Common myeloid progenitor, CD34-positive (primary cell): ENCODE measurements around the gene EIF4EBP3.
A peak's percentile ranks its signal among the peaks of the same experiment; 100 is the strongest.
"Not testable (repeated sequence)": the region's sequence is repeated elsewhere in the genome, so short reads cannot be mapped to it uniquely, and the experiment has no call there.

ENCODE experiments used
- CTCF ChIA-PET: fragments of 350-600 bp; sonication (Branson Sonifier 250); formaldehyde crosslinking; loops from one replicate; lab custom pipeline; 2021; ENCODE audit warnings: antibody characterized with exemption; lab: Charles Lee
- POLR2A ChIA-PET: fragments of 350-600 bp; sonication (Branson Sonifier 250); formaldehyde crosslinking; loops from one replicate; lab custom pipeline; 2021; ENCODE audit warnings: antibody characterized with exemption; lab: Charles Lee
- DNase-seq, 3 donors: peaks; one replicate each; pipeline versions ENCODE4 v3.0.0 to v3.0.0-alpha.2; 2013
- H3K27ac ChIP-seq, 2 experiments: 1 replicate in 1 of 2; 2 replicates in 1 of 2; pipeline ENCODE4 v1.7.0; 2013; ENCODE audit warnings: inconsistent platforms in 2 of 2, low read length in 2 of 2, mild to moderate bottlenecking in 2 of 2, low read depth in 1 of 2, moderate library complexity in 1 of 2; ENCODE audit not compliant: severe bottlenecking in 2 of 2, insufficient read depth in 1 of 2, poor library complexity in 1 of 2
- H3K27me3 ChIP-seq, 5 experiments: replicated peaks in 2 of 5; 1 replicate in 3 of 5; 2 replicates in 2 of 5; pipeline versions ENCODE4 v1.6.1 to v1.7.0; 2013; ENCODE audit warnings: low read length in 4 of 5, mild to moderate bottlenecking in 2 of 5, moderate library complexity in 2 of 5, inconsistent platforms in 1 of 5; ENCODE audit not compliant: insufficient read depth in 5 of 5, control insufficient read depth in 4 of 5
- H3K36me3 ChIP-seq, 4 experiments: 1 replicate in 2 of 4; 2 replicates in 2 of 4; pipeline versions ENCODE4 v1.6.1 to v1.7.0; 2013; ENCODE audit warnings: low read length in 3 of 4, control low read depth in 1 of 4, mild to moderate bottlenecking in 1 of 4; ENCODE audit not compliant: control insufficient read depth in 4 of 4, insufficient read depth in 4 of 4
- H3K4me1 ChIP-seq, 4 experiments: 1 replicate in 3 of 4; 2 replicates in 1 of 4; pipeline versions ENCODE4 v1.6.1 to v1.7.1; 2013; ENCODE audit warnings: low read length in 3 of 4, mild to moderate bottlenecking in 3 of 4, control low read depth in 1 of 4, inconsistent platforms in 1 of 4, moderate library complexity in 1 of 4; ENCODE audit not compliant: control insufficient read depth in 4 of 4, insufficient read depth in 4 of 4; ENCODE audit errors: control extremely low read depth in 1 of 4
- H3K4me3 ChIP-seq, 7 experiments: 1 replicate in 4 of 7; 2 replicates in 3 of 7; pipeline versions ENCODE4 v1.5.1 to v1.7.0; 2013; ENCODE audit warnings: mild to moderate bottlenecking in 7 of 7, low read length in 6 of 7, moderate library complexity in 6 of 7, inconsistent platforms in 2 of 7, low read depth in 2 of 7, control low read depth in 1 of 7; ENCODE audit not compliant: insufficient read depth in 4 of 7, control insufficient read depth in 1 of 7; ENCODE audit errors: extremely low read depth in 1 of 7
- H3K9me3 ChIP-seq, 5 experiments: 1 replicate in 4 of 5; 2 replicates in 1 of 5; pipeline versions ENCODE4 v1.6.1 to v1.7.1; 2013; ENCODE audit warnings: low read length in 4 of 5, mild to moderate bottlenecking in 2 of 5, inconsistent platforms in 1 of 5, low read depth in 1 of 5, moderate library complexity in 1 of 5; ENCODE audit not compliant: control insufficient read depth in 4 of 5, insufficient read depth in 2 of 5; ENCODE audit errors: control extremely low read depth in 1 of 5
- WGBS: methylation state at CpG from one replicate; pipeline ENCODE4 v1.1.5; 2013; ENCODE audit not compliant: insufficient coverage; 5-methylcytosine and 5-hydroxymethylcytosine counted together

EIF4EBP3 gene

GRCh38 chr5:140571105-140571504 lies 23.6 kb downstream of the EIF4EBP3 start:
- H3K4me1 ChIP-seq: peaks cover 0 to 18% (median 11%) of the 10 kb centered on the region in 4 experiments
- H3K4me3 ChIP-seq: no peak overlapping the region
- no peak for DNase-seq
- H3K27me3 ChIP-seq: no peaks in the 10 kb centered on the region
- POLR2A ChIA-PET: no interaction called here
- peaks cover 6 to 31% (median 17%) of the 10 kb centered on the region in 4 experiments for H3K36me3 ChIP-seq
- H3K27ac ChIP-seq: no peak overlapping the region
- no peaks in the 10 kb centered on the region for H3K9me3 ChIP-seq
- CTCF ChIA-PET: interaction anchor here (0.7 to 5.8 kb wide), 5 partner anchors 24 to 62 kb away, joined by 3 to 29 read pairs (median 4); partner anchors contain the start of genes CD14 and EIF4EBP3
- WGBS: 93% methylated on average over 5 of the region's 5 CpGs

- Histone ChIP-seq H3K4me3 (no peak overlapping the region), H3K36me3 (peaks cover 0 to 7% (median 0%) of the 10 kb centered on the region in 4 experiments), H3K9me3 (no peaks in the 10 kb centered on the region), H3K27ac (no peak overlapping the region), H3K4me1 (peaks cover 0 to 15% (median 10%) of the 10 kb centered on the region in 4 experiments), H3K27me3 (no peaks in the 10 kb centered on the region)
- WGBS: 100% methylated on average over 7 of the region's 7 CpGs
- no peak for DNase-seq
- ChIA-PET POLR2A (no interaction called here), CTCF (interaction anchor here (1.1 to 1.5 kb wide), 4 partner anchors 16 to 148 kb away, joined by 3 to 6 read pairs (median 3); partner anchors contain the start of gene SRA1)
Observed at GRCh38 chr5:140573683-140574082, 26.2 kb downstream of the EIF4EBP3 start.

DNA sequence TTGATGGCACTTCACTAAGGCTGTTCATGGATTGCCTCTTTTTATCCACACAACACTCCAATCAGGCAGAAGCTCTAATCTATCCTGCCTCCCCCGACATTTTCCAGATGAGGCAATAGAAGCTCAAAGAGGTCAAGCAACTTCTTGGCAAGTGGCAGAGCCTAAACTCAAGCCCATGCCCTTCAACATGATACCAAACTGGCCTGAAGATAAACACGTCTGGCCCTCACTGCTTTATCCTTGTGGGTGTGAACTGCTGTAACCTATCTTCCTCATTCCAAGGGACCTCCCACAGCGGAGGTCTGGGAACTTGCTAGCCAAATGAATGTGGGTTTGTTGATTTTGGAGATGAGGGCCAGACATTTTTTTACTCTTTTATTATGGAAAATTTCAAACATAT lies 26.7 kb downstream of the EIF4EBP3 start:
- CTCF ChIA-PET: interaction anchor here (1.1 to 1.5 kb wide), 4 partner anchors 19 to 148 kb away, joined by 3 to 6 read pairs (median 3); no protein-coding TSS in a partner anchor
- H3K4me3 ChIP-seq: no peak overlapping the region
- H3K9me3 ChIP-seq: no peaks in the 10 kb centered on the region
- H3K27ac ChIP-seq: no peak overlapping the region
- WGBS: 100% methylated on average over 1 of the region's 3 CpGs
- peaks cover 0 to 7% (median 0%) of the 10 kb centered on the region in 4 experiments for H3K36me3 ChIP-seq
- POLR2A ChIA-PET: no interaction called here
- no peak for DNase-seq
- H3K4me1 ChIP-seq: peaks cover 0 to 10% (median 5%) of the 10 kb centered on the region in 4 experiments
- H3K27me3 ChIP-seq: no peaks in the 10 kb centered on the region

- H3K36me3 ChIP-seq: peaks cover 0 to 3% (median 0%) of the 10 kb centered on the region in 4 experiments
- no peaks in the 10 kb centered on the region for H3K27me3 ChIP-seq
- no peaks in the 10 kb centered on the region for H3K9me3 ChIP-seq
- H3K4me3 ChIP-seq: no peak overlapping the region
- no peak overlapping the region for H3K27ac ChIP-seq
- peak; percentile 27 to 54 (median 46) for DNase-seq
- no peaks in the 10 kb centered on the region for H3K4me1 ChIP-seq
- 100% methylated on average over 3 of the region's 8 CpGs for WGBS
- POLR2A ChIA-PET: no interaction called here
- CTCF ChIA-PET: interaction anchor here (0.6 to 1.1 kb wide), 3 partner anchors 35 to 59 kb away, joined by 3 to 4 read pairs (median 3); no protein-coding TSS in a partner anchor
Observed at GRCh38 chr5:140575309-140575708, 27.8 kb downstream of the EIF4EBP3 start.

DNA sequence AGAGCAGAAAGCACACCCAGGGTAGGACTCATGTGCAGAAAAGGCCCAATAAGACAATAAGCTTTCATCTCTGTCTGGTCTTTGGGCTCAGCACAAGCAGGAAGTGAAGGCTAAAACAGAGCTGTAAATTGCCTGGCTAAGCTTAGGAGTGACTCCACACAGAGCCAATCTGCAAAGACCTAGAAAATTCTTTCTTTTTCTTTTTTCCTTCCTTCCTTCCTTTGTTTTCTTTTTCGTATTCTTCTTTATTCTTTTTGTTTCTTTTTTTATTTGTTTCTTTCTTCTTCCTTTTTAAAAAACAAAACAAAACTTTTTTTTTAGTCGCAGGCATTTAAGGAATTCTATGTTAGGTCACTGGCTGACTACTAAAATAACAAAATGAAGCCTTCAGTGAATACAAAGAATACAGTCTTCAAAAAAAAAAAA lies 29.3 kb downstream of the EIF4EBP3 start:
- no peak overlapping the region for H3K4me3 ChIP-seq
- ChIA-PET POLR2A (interaction anchor here (0.5 kb wide), 1 partner anchor 1433 kb away, joined by 3 read pairs; no protein-coding TSS in a partner anchor), CTCF (interaction anchor here (0.6 to 1.9 kb wide), 5 partner anchors 29 to 112 kb away, joined by 3 to 4 read pairs (median 3); no protein-coding TSS in a partner anchor)
- no peak for DNase-seq
- no peaks in the 10 kb centered on the region for H3K4me1 ChIP-seq
- no CpG with 5 or more reads among the region's 2 CpGs for WGBS
- no peaks in the 10 kb centered on the region for H3K36me3 ChIP-seq
- H3K9me3 ChIP-seq: no peaks in the 10 kb centered on the region
- no peaks in the 10 kb centered on the region for H3K27me3 ChIP-seq
- no peak overlapping the region for H3K27ac ChIP-seq

DNA sequence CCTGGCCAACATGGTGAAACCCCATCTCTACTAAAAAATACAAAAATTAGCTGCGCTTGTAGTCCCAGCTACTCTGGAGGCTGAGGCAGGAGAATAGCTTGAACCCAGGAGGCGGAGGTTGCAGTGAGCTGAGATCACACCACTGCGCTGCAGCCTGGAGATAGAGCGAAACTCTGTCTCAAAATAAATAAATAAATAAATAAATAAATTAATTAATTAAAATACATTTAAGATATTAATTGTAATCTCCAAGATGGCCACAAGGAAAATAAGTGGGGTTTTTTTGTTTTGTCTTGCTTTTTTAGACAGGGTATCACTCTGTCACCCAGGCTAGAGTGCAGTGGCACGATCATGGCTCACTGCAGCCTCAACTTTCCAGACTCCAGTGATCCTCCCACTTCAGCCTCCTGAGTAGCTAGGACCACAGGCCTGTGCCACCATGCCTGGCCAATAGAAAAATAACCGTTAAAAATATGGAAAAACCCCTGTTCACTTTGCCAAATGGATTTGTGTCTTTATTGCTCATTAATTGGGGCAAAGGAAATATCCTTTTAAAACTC lies 31.8 kb downstream of the EIF4EBP3 start:
- CTCF ChIA-PET: interaction anchor here (0.8 to 1.1 kb wide), 2 partner anchors 12 to 14 kb away, joined by 3 read pairs; no protein-coding TSS in a partner anchor
- H3K9me3 ChIP-seq, DNase-seq, H3K27me3 ChIP-seq, H3K4me3 ChIP-seq, H3K36me3 ChIP-seq, H3K4me1 ChIP-seq, H3K27ac ChIP-seq, POLR2A ChIA-PET: not testable (repeated sequence)
- WGBS: 97% methylated on average over 4 of the region's 6 CpGs

DNA sequence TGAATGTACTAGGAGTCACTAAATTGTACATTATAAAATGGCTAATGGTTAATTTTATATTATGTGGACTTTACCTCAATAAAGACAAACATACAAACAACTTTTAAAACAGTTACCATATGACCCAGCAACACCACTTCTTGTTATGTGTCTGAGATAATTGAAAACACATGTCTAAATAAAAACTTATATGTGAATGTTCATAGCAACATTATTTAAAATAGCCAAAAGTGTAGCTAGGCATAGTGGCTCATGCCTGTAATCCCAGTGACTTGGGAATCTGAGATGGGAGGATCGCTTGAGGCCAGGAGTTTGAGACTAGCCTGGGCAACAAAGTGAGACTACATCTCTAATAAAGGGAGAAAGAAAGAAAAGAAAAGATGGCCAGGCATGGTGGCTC lies 40.0 kb downstream of the EIF4EBP3 start:
- no peak for DNase-seq
- Histone ChIP-seq H3K4me1 (peaks cover 0 to 10% (median under 1%) of the 10 kb centered on the region in 4 experiments), H3K27me3 (peaks cover 0 to 4% (median 0%) of the 10 kb centered on the region in 5 experiments), H3K36me3 (no peaks in the 10 kb centered on the region), H3K4me3 (no peak overlapping the region), H3K27ac (no peak overlapping the region), H3K9me3 (peaks cover 0 to 7% (median 4%) of the 10 kb centered on the region in 5 experiments)
- 100% methylated on average over 1 of the region's 1 CpG for WGBS
- ChIA-PET CTCF (interaction anchor here (1.8 kb wide), 1 partner anchor 13 kb away, joined by 5 read pairs; no protein-coding TSS in a partner anchor), POLR2A (no interaction called here)
